Measurements from ENCODE around the gene BAG5. TPM values are rescaled to one million over a fixed set of nuclear protein-coding genes. Genes with fewer than 3 reads are reported as not detected.

Gene BAG5
- total RNA-seq, 4 donors from 2014 or later, result 29.2 to 51.2 (median 42.9) TPM

DNA sequence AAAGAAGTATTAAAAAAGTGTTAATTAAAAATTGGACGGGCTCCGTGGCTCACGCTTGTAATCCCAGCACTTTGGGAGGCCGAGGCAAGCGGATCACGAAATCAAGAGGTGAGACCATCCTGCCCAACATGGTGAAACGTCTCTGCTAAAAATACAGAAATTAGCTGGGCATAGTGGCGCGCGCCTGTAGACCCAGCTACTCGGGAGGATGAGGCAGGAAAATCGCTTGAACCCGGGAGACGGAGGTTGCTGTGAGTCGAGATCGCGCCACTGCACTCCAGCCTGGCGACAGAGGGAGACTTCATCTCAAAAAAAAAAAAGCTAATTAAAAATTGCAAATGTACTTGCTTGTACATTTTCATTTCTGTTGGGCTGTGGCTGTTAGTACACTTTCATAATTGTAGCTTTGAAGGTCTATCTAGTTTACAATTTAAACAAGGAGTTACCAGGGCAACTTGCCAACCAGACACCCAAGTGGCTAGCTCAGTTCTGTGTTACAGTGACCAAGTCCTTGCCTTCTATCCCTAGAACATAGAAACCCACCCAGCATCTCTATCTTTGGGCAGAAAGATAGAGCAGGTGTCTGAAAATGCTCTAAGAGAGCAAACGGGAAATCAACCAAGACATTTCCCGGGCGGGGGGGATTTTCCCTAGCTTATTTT lies 1.5 kb upstream of the BAG5 start:
- TF ChIP-seq, protein P1, sequence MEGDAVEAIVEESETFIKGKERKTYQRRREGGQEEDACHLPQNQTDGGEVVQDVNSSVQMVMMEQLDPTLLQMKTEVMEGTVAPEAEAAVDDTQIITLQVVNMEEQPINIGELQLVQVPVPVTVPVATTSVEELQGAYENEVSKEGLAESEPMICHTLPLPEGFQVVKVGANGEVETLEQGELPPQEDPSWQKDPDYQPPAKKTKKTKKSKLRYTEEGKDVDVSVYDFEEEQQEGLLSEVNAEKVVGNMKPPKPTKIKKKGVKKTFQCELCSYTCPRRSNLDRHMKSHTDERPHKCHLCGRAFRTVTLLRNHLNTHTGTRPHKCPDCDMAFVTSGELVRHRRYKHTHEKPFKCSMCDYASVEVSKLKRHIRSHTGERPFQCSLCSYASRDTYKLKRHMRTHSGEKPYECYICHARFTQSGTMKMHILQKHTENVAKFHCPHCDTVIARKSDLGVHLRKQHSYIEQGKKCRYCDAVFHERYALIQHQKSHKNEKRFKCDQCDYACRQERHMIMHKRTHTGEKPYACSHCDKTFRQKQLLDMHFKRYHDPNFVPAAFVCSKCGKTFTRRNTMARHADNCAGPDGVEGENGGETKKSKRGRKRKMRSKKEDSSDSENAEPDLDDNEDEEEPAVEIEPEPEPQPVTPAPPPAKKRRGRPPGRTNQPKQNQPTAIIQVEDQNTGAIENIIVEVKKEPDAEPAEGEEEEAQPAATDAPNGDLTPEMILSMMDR (IDR thresholded peaks at IDR 0.05), result no peak
- no peak for ATAC-seq (ENCODE audit: low FRiP score)
- no peak for DNase-seq (ENCODE audit: low spot score)

DNA sequence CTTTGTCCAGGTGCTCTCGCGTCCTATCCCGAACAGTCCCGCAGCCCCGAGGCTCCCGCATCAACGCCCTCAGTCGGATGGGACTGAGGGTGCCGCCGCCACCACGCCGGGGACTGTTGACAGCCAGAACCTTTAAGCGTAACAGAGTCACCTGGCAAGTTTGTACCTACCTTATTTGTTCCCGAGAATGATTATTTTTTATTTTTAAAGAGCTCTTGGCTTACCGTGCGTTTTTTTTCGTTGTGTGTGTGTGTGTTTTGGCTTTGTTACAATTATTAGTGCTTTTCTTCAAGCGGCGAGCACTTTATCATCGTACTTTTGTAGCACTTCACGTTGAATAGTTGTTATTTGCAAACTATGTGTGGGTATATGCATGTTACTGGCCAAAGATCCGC lies 766 bp upstream of the BAG5 start:
- ATAC-seq (ENCODE audit: low FRiP score) (no peak), DNase-seq (ENCODE audit: low spot score) (no peak)
- TF ChIP-seq, protein P1 (IDR thresholded peaks at IDR 0.05), result no peak

DNA sequence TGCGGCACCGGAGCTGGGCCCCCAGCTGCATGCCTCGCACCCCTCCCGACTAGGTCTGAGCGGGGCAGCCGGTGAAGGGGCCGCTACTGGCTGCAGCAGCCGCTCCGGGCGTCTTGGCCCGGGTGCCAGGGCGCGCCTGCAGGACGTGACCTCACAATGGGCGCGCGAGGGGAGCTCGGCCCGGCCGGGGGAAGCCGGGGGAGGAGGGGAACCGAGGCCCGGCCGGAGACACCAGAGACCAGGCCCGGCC lies 353 bp downstream of the BAG5 start:
- DNase-seq (ENCODE audit: low spot score), result no peak
- ATAC-seq (ENCODE audit: low FRiP score), result peak; percentile 46
- TF ChIP-seq, protein P1 (IDR thresholded peaks at IDR 0.05), result no peak

DNA sequence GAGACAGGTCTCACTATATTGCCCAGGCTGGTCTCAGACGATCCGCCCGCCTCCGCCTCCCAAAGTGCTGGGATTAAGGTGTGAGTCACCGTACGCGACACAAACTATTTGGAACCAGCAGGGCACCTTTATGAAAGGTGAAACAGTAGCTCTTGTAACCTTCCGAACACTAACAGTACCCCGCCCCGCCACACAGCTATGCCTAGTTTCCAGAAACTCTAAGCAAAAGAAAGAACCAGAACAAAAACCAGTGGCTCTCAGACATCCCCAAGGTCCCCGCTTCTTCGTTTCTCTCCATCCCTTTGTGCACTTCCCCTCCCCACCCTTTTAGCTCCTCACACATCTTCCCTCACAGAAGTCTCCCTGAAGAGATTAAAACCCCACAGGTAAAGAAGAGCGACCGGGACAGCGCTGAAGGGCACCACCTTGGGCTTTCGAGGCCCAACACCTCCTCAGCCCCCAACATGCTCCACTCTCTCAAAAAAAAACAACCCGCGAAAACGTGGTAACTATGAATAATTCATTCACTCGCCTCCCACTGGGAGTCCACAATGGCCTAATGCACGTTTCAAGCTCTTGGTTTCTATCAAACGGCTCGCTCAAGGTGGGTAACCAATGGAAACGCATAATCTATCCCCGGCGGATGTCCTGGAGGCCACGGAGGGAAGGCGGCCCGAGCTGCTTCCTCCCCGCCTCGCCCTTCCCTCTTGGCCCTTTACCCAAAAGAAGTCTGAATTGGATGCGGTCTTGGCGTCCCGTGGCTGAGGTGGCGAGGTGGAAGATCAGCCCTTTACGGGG lies 877 bp downstream of the BAG5 start:
- DNase-seq (ENCODE audit: low spot score), result no peak
- peak; percentile 11 for ATAC-seq (ENCODE audit: low FRiP score)
- TF ChIP-seq, protein P1 (IDR thresholded peaks at IDR 0.05), result no peak

DNA sequence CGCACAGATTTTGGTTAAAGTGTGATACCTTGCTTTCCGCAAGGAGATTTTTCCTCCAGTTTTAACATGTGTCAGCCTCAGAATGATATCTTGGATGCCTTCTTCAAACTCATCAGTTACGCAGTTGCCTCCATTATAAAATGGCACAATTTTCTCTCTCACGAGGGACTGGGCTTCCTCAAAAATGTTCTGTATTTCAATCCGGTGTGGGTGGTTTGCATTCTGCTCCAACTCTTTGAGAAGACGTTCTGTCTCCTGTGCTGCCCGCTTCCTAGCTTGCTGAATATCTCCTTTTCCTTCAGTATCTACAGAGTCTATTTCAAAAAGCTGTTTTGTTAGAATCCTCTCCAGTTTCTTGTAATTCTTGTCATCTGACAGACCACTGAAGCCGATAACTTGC lies 1.8 kb downstream of the BAG5 start:
- TF ChIP-seq, protein P1 (IDR thresholded peaks at IDR 0.05), result no peak
- ATAC-seq (ENCODE audit: low FRiP score) (no peak), DNase-seq (ENCODE audit: low spot score) (no peak)

DNA sequence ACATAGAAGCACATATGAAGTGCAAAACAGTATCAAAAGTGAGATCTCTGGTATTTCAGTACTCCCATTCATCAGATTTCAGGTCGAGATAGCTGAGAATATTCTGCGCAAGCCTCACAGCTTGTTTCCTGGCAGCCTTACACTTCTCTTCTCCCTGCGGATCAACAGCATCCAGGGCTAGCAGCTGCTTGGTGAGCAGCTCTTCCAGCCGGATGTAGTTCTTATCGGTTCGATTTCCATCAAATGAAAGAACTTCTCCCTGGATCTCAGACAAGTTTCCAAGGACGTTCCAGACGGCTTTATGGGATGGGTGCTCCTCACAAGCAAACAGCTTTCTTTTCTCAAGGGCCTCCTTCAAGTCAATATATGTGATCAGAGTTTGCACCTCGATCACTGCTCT lies 2.7 kb downstream of the BAG5 start:
- TF ChIP-seq, protein P1 (IDR thresholded peaks at IDR 0.05), result no peak
- ATAC-seq (ENCODE audit: low FRiP score) (no peak), DNase-seq (ENCODE audit: low spot score) (no peak)

All from omental fat pad (tissue), 4 donors.